Measurements from ENCODE around the gene LRRC51. TPM values are rescaled to one million over a fixed set of nuclear protein-coding genes. Genes with fewer than 3 reads are reported as not detected.

LRRC51 gene
- polyA plus RNA-seq, 2 donors = 3.1 to 4.6 TPM

DNA sequence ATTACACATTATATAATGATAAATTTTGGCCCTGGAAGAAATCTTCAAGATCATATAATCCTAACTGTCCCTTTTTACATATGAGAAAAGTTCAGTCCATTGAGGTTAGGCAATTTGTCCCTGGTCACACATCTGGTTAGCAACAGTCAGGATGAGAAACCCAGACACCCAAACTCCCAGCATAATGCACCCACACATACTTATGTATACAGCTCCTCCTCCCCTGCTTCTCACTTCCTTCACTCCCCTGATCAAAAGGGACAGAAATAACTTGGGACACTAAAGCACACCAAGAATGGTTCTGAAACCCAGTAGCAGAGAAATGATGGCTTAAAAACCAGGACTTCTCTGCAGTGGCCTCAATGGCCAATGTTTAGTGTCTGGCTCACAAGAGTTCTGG is 11.4 kb upstream of the LRRC51 start:
- H3K27ac ChIP-seq (ENCODE audit: low read depth in 2 of 2, low read length in 1 of 2) = peak overlapping the region; percentile 88 to 94
- H3K4me3 ChIP-seq (ENCODE audit: low read depth in 1 of 2, low read length in 2 of 2) = peak overlapping the region; percentile 27 to 29
- no peaks in the 10 kb centered on the region for H3K27me3 ChIP-seq (ENCODE audit: control insufficient read depth in 1 of 2, insufficient read depth in 2 of 2, low read length in 2 of 2)
- no peaks in the 10 kb centered on the region for H3K9me3 ChIP-seq (ENCODE audit: control insufficient read depth in 2 of 2, insufficient read depth in 1 of 2, low read depth in 1 of 2, low read length in 1 of 2)
- H3K4me1 ChIP-seq (ENCODE audit: control insufficient read depth in 2 of 2, insufficient read depth in 2 of 2, low read length in 1 of 2) = peaks cover 3 to 5% of the 10 kb centered on the region in 2 donors
- no peaks in the 10 kb centered on the region for H3K36me3 ChIP-seq (ENCODE audit: control insufficient read depth in 2 of 2, insufficient read depth in 2 of 2, low read length in 1 of 2)

DNA sequence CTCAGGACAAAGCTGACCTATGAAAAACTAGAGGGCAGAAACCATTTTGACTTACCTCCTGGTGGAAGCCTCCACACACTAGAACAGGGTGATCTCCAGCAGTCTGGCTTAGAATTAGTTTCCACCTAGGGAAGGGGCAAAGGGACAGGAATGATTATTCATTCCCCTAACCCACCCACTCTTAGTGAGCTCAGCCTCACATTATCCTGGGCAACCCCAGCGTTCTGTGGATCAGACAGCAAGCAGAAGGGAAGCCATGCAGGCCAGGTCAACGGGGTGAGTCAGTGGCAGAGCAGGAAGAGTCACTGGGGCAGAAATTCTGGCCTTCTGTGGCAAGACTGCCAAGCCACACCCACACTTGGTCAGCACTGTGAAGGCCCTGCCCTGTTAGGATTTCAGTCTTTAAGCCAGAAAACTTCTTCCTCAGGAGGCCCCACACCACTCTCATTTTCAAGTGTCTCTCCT is 10.8 kb upstream of the LRRC51 start:
- H3K27me3 ChIP-seq (ENCODE audit: control insufficient read depth in 1 of 2, insufficient read depth in 2 of 2, low read length in 2 of 2) = no peaks in the 10 kb centered on the region
- H3K4me3 ChIP-seq (ENCODE audit: low read depth in 1 of 2, low read length in 2 of 2) = peak overlapping the region in 1 of 2 donors; percentile 27
- no peaks in the 10 kb centered on the region for H3K9me3 ChIP-seq (ENCODE audit: control insufficient read depth in 2 of 2, insufficient read depth in 1 of 2, low read depth in 1 of 2, low read length in 1 of 2)
- peaks cover 3 to 5% of the 10 kb centered on the region in 2 donors for H3K4me1 ChIP-seq (ENCODE audit: control insufficient read depth in 2 of 2, insufficient read depth in 2 of 2, low read length in 1 of 2)
- H3K36me3 ChIP-seq (ENCODE audit: control insufficient read depth in 2 of 2, insufficient read depth in 2 of 2, low read length in 1 of 2) = no peaks in the 10 kb centered on the region
- 5 to 6% methylated on average over 2 of the region's 2 CpGs for WGBS, 2 donors
- peak overlapping the region; percentile 88 to 94 for H3K27ac ChIP-seq (ENCODE audit: low read depth in 2 of 2, low read length in 1 of 2)

DNA sequence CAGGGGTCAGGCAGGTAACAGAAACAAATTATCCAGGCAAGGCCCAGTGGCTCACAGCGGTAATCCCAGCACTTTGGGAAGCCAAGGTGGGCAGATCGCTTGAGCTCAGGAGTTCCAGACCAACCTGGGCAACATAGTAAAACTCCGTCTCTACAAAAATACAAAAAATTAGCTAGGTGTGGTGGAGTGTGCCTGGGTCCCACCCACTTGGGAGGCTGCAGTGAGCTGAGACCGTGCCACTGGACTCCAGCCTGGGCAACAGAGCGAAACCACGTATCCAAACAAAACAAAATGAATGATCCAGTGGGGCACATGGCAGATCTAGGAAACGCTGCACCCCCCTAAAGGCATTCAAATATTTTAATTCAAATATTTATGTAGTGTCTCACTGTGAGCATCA is 10.2 kb upstream of the LRRC51 start:
- peak overlapping the region; percentile 87 to 88 for H3K27ac ChIP-seq (ENCODE audit: low read depth in 2 of 2, low read length in 1 of 2)
- no peaks in the 10 kb centered on the region for H3K36me3 ChIP-seq (ENCODE audit: control insufficient read depth in 2 of 2, insufficient read depth in 2 of 2, low read length in 1 of 2)
- peaks cover 3 to 5% of the 10 kb centered on the region in 2 donors for H3K4me1 ChIP-seq (ENCODE audit: control insufficient read depth in 2 of 2, insufficient read depth in 2 of 2, low read length in 1 of 2)
- no peak overlapping the region for H3K4me3 ChIP-seq (ENCODE audit: low read depth in 1 of 2, low read length in 2 of 2)
- WGBS, 2 donors = 84 to 85% methylated on average over 7 of the region's 7 CpGs
- H3K27me3 ChIP-seq (ENCODE audit: control insufficient read depth in 1 of 2, insufficient read depth in 2 of 2, low read length in 2 of 2) = no peaks in the 10 kb centered on the region
- no peaks in the 10 kb centered on the region for H3K9me3 ChIP-seq (ENCODE audit: control insufficient read depth in 2 of 2, insufficient read depth in 1 of 2, low read depth in 1 of 2, low read length in 1 of 2)

DNA sequence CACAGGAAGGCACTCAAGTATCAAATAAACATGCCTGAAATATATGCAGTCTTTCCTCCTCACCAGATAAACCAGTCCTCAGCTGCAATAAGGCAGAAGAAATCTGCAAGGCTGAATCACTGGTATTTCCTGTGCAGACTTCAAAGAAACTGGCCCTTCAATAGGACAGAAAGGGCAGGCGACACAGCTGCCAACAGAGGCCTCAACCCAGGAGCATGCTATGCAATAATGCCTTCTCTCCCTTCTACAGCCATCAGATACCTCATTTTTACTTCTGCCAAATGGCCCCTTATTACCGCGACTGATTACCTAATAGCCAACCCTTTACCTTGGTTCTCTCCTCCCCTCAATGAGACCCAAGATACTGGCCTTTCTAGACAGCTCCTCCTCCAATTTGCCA is 8.3 kb upstream of the LRRC51 start:
- WGBS, 2 donors = 55 to 57% methylated on average over 3 of the region's 3 CpGs
- no peaks in the 10 kb centered on the region for H3K36me3 ChIP-seq (ENCODE audit: control insufficient read depth in 2 of 2, insufficient read depth in 2 of 2, low read length in 1 of 2)
- H3K4me1 ChIP-seq (ENCODE audit: control insufficient read depth in 2 of 2, insufficient read depth in 2 of 2, low read length in 1 of 2) = peaks cover 3 to 5% of the 10 kb centered on the region in 2 donors
- no peak overlapping the region for H3K4me3 ChIP-seq (ENCODE audit: low read depth in 1 of 2, low read length in 2 of 2)
- H3K27me3 ChIP-seq (ENCODE audit: control insufficient read depth in 1 of 2, insufficient read depth in 2 of 2, low read length in 2 of 2) = no peaks in the 10 kb centered on the region
- peak overlapping the region; percentile 80 to 91 for H3K27ac ChIP-seq (ENCODE audit: low read depth in 2 of 2, low read length in 1 of 2)
- no peaks in the 10 kb centered on the region for H3K9me3 ChIP-seq (ENCODE audit: control insufficient read depth in 2 of 2, insufficient read depth in 1 of 2, low read depth in 1 of 2, low read length in 1 of 2)

DNA sequence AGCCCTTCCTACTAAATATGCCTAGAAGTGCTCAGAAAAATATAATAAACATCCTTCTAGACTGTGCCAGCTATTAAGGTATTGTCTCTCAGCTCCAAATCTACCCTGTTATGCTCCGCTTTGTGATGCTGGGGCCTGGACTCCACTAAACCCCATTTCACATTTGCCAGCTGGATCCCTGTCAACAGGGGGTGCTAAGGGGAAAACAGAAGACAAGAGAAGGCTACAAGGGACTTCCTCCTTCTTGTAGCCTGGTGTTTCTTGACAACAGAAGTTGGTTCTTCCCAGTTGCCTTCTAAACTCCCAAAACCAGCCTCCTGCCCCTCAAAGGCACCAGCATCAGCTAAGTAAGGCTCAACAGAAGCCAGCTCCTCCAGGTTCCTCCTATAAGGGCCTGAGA is 5.5 kb upstream of the LRRC51 start:
- Histone ChIP-seq H3K4me1 (ENCODE audit: control insufficient read depth in 2 of 2, insufficient read depth in 2 of 2, low read length in 1 of 2) (peaks cover 3 to 5% of the 10 kb centered on the region in 2 donors), H3K9me3 (ENCODE audit: control insufficient read depth in 2 of 2, insufficient read depth in 1 of 2, low read depth in 1 of 2, low read length in 1 of 2) (no peaks in the 10 kb centered on the region), H3K27me3 (ENCODE audit: control insufficient read depth in 1 of 2, insufficient read depth in 2 of 2, low read length in 2 of 2) (no peaks in the 10 kb centered on the region), H3K4me3 (ENCODE audit: low read depth in 1 of 2, low read length in 2 of 2) (no peak overlapping the region), H3K36me3 (ENCODE audit: control insufficient read depth in 2 of 2, insufficient read depth in 2 of 2, low read length in 1 of 2) (no peaks in the 10 kb centered on the region), H3K27ac (ENCODE audit: low read depth in 2 of 2, low read length in 1 of 2) (peak overlapping the region; percentile 14 to 78)
- 87 to 88% methylated on average over 1 of the region's 1 CpG for WGBS, 2 donors

DNA sequence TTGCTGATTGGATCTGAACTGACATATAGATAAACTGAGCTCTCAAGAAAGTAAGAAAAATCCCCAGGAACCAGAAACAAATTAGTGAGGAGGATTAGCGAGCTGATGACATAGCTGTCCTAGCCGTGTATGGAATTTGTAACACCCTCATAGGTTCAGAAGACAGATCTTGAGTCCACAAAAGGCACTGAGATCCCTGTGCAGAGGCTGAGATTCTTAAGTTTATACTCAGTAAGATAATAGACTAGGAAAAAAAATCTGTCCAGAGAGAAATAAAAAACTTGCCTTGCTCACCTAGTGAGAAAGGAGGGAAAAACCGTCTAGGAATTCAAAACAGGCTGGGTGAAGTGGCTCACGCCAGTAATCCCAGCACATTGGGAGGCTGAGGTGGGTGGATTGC is 4.9 kb upstream of the LRRC51 start:
- Histone ChIP-seq H3K4me3 (ENCODE audit: low read depth in 1 of 2, low read length in 2 of 2) (no peak overlapping the region), H3K4me1 (ENCODE audit: control insufficient read depth in 2 of 2, insufficient read depth in 2 of 2, low read length in 1 of 2) (peaks cover 0 to 2% of the 10 kb centered on the region in 2 donors), H3K36me3 (ENCODE audit: control insufficient read depth in 2 of 2, insufficient read depth in 2 of 2, low read length in 1 of 2) (no peaks in the 10 kb centered on the region), H3K9me3 (ENCODE audit: control insufficient read depth in 2 of 2, insufficient read depth in 1 of 2, low read depth in 1 of 2, low read length in 1 of 2) (no peaks in the 10 kb centered on the region), H3K27ac (ENCODE audit: low read depth in 2 of 2, low read length in 1 of 2) (no peak overlapping the region), H3K27me3 (ENCODE audit: control insufficient read depth in 1 of 2, insufficient read depth in 2 of 2, low read length in 2 of 2) (no peaks in the 10 kb centered on the region)
- 83 to 87% methylated on average over 4 of the region's 4 CpGs for WGBS, 2 donors

DNA sequence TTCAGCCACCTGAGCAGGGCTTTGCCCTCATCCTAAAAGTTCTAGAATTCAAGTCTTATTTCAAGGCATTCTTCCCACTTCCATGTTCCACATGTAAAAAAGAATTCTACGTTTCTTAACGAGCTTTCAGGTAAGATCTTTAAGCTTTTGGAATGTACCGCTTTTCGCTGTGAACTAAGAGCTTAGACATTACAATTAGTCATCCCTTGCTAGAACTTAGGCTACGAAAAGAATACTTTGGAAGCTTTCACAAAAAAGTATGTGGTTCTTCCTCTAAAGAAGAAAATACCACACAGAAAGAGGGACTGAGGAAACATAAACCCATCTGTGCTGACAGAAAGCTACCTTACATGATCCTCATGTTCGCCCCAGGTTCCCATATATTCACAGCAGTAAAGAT is 2.2 kb upstream of the LRRC51 start:
- 37 to 57% methylated on average over 6 of the region's 6 CpGs for WGBS, 2 donors
- Histone ChIP-seq H3K27ac (ENCODE audit: low read depth in 2 of 2, low read length in 1 of 2) (peak overlapping the region; percentile 92 to 97), H3K27me3 (ENCODE audit: control insufficient read depth in 1 of 2, insufficient read depth in 2 of 2, low read length in 2 of 2) (no peaks in the 10 kb centered on the region), H3K36me3 (ENCODE audit: control insufficient read depth in 2 of 2, insufficient read depth in 2 of 2, low read length in 1 of 2) (no peaks in the 10 kb centered on the region), H3K4me3 (ENCODE audit: low read depth in 1 of 2, low read length in 2 of 2) (peak overlapping the region in 1 of 2 donors; percentile 75), H3K4me1 (ENCODE audit: control insufficient read depth in 2 of 2, insufficient read depth in 2 of 2, low read length in 1 of 2) (peaks cover 0 to 4% of the 10 kb centered on the region in 2 donors), H3K9me3 (ENCODE audit: control insufficient read depth in 2 of 2, insufficient read depth in 1 of 2, low read depth in 1 of 2, low read length in 1 of 2) (no peaks in the 10 kb centered on the region)

DNA sequence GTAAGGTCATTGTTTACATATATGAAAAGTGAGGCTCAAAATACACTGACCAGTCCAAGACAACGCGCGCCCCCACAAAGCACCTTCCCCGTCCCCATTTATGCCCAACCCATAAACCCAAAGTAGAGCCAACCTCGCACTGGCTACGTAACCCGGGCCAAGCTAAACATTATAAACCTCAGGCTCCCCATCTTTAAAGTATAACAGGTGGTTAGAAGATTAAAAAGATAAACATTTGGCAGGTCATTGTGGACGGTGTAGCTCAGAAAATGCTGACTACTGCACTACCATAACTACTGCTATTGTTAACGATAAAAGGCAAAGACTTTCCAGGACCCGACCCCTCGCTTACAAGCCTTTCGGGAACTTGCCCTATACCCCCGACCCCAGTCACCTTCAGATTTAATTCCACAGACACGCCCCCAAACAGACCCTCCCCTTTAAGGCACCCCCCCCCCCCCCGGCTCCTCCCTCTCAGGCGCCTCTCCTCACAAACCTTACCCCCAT is 778 bp upstream of the LRRC51 start:
- Histone ChIP-seq H3K9me3 (ENCODE audit: control insufficient read depth in 2 of 2, insufficient read depth in 1 of 2, low read depth in 1 of 2, low read length in 1 of 2) (no peaks in the 10 kb centered on the region), H3K27ac (ENCODE audit: low read depth in 2 of 2, low read length in 1 of 2) (peak overlapping the region; percentile 97), H3K4me1 (ENCODE audit: control insufficient read depth in 2 of 2, insufficient read depth in 2 of 2, low read length in 1 of 2) (peaks cover 0 to 4% of the 10 kb centered on the region in 2 donors), H3K4me3 (ENCODE audit: low read depth in 1 of 2, low read length in 2 of 2) (peak overlapping the region; percentile 65 to 75), H3K36me3 (ENCODE audit: control insufficient read depth in 2 of 2, insufficient read depth in 2 of 2, low read length in 1 of 2) (no peaks in the 10 kb centered on the region), H3K27me3 (ENCODE audit: control insufficient read depth in 1 of 2, insufficient read depth in 2 of 2, low read length in 2 of 2) (no peaks in the 10 kb centered on the region)
- WGBS, 2 donors = 2% methylated on average over 16 of the region's 16 CpGs

DNA sequence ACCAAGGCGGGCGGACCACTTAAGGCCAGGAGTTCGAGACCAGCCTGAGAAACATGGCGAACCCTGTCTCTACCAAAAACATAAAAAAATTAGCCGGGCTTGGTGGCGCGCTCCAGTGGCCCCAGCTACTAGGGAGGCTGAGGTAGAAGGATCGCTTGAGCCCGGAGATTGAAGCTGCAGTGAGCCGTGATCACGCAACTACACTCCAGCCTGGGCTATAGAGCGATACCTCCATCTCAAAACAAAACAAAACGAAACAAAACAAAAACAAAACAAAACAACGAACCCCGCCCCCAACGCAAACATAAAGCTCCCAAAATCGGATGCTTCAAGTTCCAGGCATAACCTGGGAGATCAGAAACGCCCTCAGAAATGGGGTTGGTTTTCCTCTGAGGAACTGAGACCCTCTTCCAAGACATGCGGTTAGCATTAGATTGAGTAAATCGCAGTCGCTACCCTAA is 564 bp downstream of the LRRC51 start:
- peak overlapping the region; percentile 95 to 97 for H3K27ac ChIP-seq (ENCODE audit: low read depth in 2 of 2, low read length in 1 of 2)
- 66 to 73% methylated on average over 21 of the region's 21 CpGs for WGBS, 2 donors
- H3K4me3 ChIP-seq (ENCODE audit: low read depth in 1 of 2, low read length in 2 of 2) = peak overlapping the region; percentile 45 to 53

DNA sequence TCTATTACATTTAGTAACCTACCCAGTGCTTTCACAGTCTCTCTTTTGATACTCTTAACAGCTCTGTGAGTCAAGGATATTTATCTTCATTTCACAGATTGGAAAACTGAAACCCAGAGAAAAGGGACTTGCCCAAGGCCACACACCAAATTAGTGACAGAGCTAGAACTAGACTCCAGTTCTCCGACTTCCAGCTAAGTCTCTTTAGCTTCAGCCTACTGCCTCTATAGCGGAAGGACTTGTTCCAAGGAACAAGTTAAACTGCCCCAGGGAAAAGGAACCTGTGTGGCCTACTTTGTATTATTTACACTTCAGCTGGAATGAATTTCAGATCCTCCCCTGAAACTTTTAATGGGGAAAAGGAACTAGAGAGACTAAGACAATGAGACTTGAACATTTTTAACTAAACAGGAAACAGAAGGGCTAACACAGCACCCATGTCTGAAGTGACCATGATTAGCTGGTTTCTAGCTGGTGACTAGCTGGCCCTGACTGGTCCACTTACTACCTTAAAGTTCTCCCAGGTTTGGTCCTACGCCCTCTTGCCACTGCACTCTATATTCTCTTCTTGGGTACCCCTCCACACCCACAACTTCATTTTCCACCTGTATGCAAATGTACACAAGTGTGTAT is 1.3 kb downstream of the LRRC51 start:
- Histone ChIP-seq H3K9me3 (ENCODE audit: control insufficient read depth in 2 of 2, insufficient read depth in 1 of 2, low read depth in 1 of 2, low read length in 1 of 2) (no peaks in the 10 kb centered on the region), H3K27ac (ENCODE audit: low read depth in 2 of 2, low read length in 1 of 2) (peak overlapping the region; percentile 95 to 97), H3K4me1 (ENCODE audit: control insufficient read depth in 2 of 2, insufficient read depth in 2 of 2, low read length in 1 of 2) (peaks cover 0 to 7% of the 10 kb centered on the region in 2 donors), H3K27me3 (ENCODE audit: control insufficient read depth in 1 of 2, insufficient read depth in 2 of 2, low read length in 2 of 2) (no peaks in the 10 kb centered on the region), H3K4me3 (ENCODE audit: low read depth in 1 of 2, low read length in 2 of 2) (no peak overlapping the region), H3K36me3 (ENCODE audit: control insufficient read depth in 2 of 2, insufficient read depth in 2 of 2, low read length in 1 of 2) (no peaks in the 10 kb centered on the region)
- 60 to 63% methylated on average over 3 of the region's 3 CpGs for WGBS, 2 donors

More for the DNA sequence above, 564 bp downstream of the LRRC51 start:
- no peaks in the 10 kb centered on the region for H3K36me3 ChIP-seq (ENCODE audit: control insufficient read depth in 2 of 2, insufficient read depth in 2 of 2, low read length in 1 of 2)
- peaks cover 0 to 7% of the 10 kb centered on the region in 2 donors for H3K4me1 ChIP-seq (ENCODE audit: control insufficient read depth in 2 of 2, insufficient read depth in 2 of 2, low read length in 1 of 2)
- H3K9me3 ChIP-seq (ENCODE audit: control insufficient read depth in 2 of 2, insufficient read depth in 1 of 2, low read depth in 1 of 2, low read length in 1 of 2) = no peaks in the 10 kb centered on the region
- H3K27me3 ChIP-seq (ENCODE audit: control insufficient read depth in 1 of 2, insufficient read depth in 2 of 2, low read length in 2 of 2) = no peaks in the 10 kb centered on the region

Measured in esophagus (tissue), 2 donors.